Kidney tubule cell (primary cell): ENCODE data around the gene GJE1.
"Not testable (repeated sequence)": the region's sequence is repeated elsewhere in the genome, so short reads cannot be mapped to it uniquely, and the experiment has no call there.

ENCODE experiments used
- DNase-seq: peaks from one replicate; pipeline ENCODE4 v3.0.0-alpha.2; 2018; ENCODE audit warnings: low spot score

Gene GJE1

DNA sequence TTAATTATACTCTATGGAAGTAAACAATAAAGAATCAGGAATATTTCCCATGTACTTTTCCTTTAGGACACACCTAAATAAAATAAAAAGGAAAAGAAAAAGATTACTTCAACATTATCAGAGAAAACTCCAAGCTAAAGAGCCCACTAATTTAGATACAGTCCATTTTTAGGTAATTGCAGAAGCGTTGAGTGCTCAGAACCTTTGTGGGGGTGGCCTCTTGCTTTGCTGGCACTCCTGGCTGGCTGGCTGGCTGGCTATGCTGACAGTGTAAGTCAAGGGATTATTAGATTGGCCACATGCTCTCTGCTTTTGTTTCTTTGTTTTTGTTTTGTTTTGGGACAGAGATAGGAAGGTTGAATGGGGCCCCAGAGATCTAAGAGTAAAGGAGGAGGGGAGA, at the start of gene GJE1:
TSS of gene GJE1 (plus strand) at position 301 of the 400 bp plus-strand sequence. CDS start 234 bp downstream, outside the sequence.
- DNase-seq: no peak

GRCh38 chr6:142087950-142088857, 44.5 kb upstream of the GJE1 start:
- DNase-seq: no peak

- DNase-seq: peak; percentile 66
Measured at GRCh38 chr6:142088858-142089216, 43.9 kb upstream of the GJE1 start.

- not testable (repeated sequence) for DNase-seq
Measured at GRCh38 chr6:142104820-142105219, 27.9 kb upstream of the GJE1 start.

DNA sequence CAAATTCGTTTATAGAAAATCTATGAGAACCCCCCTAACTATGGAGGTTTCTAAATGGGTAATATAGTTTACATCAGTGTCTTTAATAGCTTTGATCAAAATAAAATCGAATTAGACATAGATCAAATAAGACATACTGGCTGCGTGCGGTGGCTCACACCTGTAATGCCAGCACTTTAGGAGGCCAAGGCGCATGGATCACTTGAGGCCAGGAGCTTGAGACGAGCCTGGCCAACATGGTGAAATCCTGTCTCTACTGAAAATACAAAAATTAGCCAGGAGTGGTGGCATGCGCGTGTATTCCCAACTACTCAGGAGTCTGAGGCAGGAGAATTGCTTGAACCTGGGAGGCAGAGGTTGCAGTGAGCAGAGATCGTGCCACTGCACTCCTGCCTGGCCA, 21.9 kb upstream of the GJE1 start:
- not testable (repeated sequence) for DNase-seq

DNA sequence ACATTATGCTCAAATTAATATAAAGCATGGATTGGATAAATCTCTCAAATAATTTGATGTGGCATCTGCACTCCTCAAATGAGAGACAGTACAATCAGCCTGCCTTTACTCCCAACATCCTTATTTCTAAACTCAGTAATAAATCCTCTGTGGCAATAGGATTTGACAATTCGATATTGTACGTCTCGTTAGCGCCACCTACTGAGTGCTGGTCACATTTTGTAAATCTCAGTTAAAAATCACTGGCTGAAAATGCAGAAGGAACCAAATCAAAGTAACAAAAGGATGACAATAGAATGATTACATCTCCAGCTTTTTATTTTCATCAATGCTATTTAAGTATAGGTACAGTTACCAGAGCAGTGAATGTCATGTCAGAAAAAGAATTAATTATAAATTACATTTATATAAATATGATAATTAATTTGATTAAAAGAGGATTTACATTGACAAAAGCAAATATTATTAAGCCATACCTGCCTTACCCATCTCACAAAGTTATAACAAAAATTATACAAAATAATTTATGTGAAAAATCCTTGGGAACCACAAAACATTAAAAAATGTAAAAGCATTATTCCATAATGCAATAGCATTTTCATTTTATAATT, 20.2 kb upstream of the GJE1 start:
- DNase-seq: peak; percentile 70

DNA sequence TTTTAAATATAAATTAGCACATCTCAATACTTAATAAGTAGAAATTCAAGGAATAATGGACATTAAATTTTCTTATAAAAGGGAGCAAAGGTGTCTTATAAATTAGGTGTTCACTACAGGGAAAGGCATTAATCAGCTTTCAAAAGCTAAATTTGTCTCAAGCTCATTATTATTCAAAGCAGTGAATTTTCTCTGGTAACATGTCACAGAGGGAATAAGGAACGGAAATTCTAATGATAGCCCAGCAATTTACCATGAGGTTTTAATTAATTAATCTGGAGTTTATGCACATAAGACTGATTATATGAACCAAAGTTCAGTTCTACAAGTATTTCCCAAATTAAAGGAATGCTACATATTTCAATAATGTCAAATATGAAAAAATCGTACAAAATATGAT, 15.4 kb upstream of the GJE1 start:
- DNase-seq: no peak

DNA sequence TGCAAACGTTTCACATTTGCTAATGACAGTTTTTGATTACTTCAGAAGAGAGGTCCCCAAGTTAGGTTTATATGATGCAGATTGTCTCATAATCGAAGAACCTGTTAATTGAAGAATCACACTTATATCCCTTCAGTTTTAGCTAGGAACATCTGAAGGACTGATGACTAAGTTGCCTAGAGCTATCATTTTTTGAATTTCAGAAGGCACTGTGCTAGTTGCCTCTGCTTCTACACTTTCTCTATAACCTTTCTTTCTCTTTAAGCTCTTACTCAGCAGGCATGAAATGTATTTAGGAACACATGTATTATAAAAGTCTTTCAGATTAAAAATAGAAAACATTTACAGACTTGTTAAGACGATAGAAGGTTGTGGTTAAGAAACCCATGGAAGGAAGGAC, 14.4 kb upstream of the GJE1 start:
- DNase-seq: no peak

GRCh38 chr6:142118925-142119324, 13.8 kb upstream of the GJE1 start:
- DNase-seq: no peak

GRCh38 chr6:142121342-142121741, 11.4 kb upstream of the GJE1 start:
- DNase-seq: no peak

DNA sequence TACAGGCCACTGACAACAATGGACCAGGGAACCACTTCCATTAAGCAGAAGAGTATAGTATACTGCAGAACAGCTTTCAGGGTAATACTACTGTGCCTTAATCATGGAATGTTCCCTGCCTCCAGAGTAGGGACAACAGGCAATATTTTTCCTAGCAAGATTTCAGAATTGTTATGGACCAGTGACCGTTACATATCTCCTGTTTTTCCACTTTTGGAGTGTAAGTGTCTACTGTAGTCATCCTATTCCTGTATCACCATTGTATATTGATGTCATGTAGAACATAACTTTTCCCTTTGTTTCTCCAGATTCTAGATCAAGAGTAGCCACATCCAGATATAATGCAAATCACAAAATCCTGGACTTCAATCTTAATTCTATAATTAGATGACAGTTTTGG, 1.9 kb upstream of the GJE1 start:
- no peak for DNase-seq

- no peak for DNase-seq
Measured at GRCh38 chr6:142138876-142139275, 6.2 kb downstream of the GJE1 start.

- DNase-seq: not testable (repeated sequence)
Measured at GRCh38 chr6:142141531-142141930, 8.8 kb downstream of the GJE1 start.

DNA sequence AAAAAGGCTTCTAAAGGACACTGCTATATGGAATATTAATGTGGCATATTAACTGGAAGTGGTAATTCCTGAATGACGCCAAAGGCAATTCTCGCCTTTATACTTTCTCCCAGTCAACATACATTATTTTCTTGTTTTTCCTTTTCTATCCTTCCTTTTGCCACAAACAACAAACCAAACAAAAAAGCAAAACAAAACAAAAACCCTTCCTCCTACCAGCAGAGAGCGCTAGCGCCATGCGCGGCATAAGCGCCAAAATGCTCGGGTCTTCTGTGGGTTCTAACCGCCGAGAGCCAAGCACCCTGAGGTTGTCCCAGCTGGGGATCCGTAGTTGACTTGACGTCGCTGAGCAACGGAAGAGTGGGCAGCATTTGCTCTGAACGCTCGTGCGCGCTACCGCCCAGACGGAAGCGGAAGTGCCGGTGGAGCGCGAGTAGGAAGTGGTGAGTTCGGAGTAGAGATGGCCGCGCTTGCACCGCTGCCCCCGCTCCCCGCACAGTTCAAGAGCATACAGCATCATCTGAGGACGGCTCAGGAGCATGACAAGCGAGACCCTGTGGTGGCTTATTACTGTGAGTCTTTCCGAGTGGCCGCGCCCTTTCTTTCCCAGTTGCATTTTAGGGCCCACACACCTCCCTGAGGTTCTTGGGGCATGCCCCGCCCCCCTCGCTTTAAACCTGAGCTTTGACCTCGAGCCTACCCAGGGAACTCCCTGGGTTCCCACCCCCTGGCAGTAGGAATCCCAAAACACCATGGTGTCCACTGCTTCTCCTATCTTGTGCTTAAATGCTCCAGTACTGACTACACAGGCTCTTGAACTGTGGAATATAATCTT, 14.3 kb downstream of the GJE1 start, which contains the start of the genes NMBR and VTA1:
TSS of gene NMBR (minus strand) at position 295 of the 835 bp plus-strand sequence. CDS start 58,464 bp downstream, outside the sequence.
TSS of gene VTA1 (plus strand) at position 436 of the 835 bp plus-strand sequence. CDS start at position 461, 25 bp downstream.
- peak; percentile 99 for DNase-seq

DNA sequence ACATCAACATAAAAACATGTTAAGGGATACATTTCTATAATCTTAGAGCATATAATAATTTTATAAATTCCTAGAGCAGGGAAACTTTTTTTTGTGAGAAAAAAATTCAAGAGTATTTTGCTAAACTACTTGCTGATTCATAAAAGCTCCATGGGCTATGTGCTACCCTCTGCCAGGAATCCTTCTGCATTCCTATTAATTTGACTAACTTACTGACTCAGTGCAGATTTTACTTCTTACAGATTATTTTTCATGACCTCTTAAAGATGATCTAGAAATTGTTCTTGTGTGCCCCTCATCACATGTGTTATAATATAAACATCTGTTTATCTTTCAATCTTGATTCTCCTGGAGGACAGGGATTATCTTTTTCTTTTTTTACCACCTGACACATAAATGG, 20.0 kb downstream of the GJE1 start:
- DNase-seq: peak; percentile 35

DNA sequence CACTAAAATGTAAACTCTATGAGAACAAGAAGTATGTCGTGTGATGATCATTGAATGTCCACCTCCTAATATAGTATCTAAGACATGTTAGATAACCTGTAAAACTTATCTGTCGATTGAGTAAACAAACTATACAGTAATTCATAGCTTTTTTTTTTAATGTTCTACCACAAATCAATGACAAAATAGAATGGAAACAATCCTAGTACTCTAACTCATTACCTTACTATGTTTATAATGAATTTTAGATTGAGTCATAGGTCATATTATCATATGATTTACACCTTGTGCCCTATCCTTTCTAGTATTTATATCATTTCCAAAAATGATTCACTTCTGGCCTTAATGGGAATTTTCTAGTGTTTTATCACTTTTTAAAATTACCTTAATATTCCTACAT, 20.5 kb downstream of the GJE1 start:
- no peak for DNase-seq

DNA sequence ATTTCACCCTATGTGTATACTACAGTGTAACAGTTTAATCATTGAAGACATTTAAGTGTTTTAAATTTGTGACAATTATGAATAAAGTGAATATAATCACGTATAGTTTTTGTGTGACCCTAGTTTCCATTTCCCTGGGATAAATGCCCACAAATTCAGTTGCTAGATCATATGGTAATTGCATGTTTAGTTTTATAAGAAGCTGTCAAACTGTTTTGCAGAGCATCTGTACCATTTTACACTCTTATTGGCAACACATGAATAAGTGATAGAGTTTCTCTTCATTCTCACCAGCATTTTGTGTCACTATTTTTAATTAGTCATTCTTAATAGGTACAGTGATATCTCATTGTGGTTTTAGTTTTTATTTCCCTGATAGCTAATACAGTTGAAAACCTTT, 21.6 kb downstream of the GJE1 start:
- DNase-seq: no peak

DNA sequence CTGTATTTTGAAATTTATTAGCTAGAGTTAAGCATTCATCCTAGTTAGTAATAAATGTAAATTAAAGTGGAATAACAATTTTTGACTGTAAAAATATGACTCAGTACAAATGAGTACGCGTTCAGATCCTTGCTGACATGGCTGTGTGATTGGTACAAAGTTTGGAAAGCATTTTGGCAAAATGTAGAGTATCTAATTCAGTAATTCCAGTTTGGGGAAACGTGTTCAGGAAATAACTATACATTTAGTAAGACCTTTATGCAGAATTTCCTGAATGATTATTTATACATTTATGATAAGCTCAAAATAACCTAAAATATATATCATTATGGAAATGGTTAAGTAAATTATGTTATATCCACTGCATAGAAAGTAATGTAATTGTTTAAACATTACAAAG, 22.4 kb downstream of the GJE1 start:
- no peak for DNase-seq

DNA sequence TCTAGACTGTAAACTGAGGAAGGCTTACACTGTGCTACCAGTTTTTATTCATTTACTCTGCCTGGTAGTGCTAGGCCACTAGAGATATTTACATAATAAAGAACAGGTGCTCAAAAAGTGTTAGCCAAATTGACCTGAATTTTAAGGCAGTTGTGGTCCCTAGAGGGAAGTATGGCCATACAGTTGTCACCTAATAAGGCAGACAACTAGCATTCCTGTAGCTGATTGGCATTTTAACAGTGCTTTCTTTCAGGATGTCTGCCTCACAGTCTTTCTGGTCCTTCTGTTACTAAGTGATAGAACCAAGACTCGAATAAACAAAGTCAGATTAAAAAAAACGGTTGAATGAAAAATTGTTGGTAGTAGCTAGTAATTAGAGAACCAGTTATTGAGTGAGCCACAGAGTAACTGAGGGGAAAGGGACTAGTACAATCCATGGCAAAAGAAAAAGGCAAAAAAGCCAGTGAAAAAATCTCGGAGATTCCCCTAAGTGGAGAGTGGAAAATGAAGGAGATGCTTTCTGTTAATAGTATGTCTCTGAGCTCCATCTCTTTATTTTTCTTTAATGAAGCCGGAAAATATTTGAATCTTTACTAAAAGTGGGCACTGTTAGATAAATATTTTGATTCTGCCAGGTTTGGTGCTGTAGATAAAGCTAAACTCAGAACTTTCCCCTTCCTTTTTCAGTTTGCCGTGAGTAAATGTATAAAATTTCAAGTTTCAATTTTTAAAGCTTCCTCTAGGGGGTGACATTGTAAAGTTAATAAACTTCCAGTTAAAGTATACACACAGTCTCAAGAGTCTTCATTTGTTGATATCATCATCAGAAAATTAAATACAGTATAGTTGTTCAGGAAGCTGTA, 23.4 kb downstream of the GJE1 start:
- peak; percentile 34 for DNase-seq

GRCh38 chr6:142156758-142157068, 24.0 kb downstream of the GJE1 start:
- DNase-seq: not testable (repeated sequence)

GRCh38 chr6:142162780-142163179, 30.1 kb downstream of the GJE1 start:
- DNase-seq: no peak

- DNase-seq: no peak
Measured at GRCh38 chr6:142165227-142165626, 32.5 kb downstream of the GJE1 start.
